Mesenchymal stem cell (in vitro differentiated cells and primary cell): ENCODE measurements around the gene SFMBT2.

ENCODE experiments used
- DNase-seq: peaks from one replicate; pipeline ENCODE4 v3.0.0-alpha.2; 2013
- H2AFZ ChIP-seq: one replicate; pipeline ENCODE4 v1.6.1; 2013; ENCODE audit warnings: low read depth, mild to moderate bottlenecking, control low read depth, inconsistent platforms, low read length, moderate library complexity
- H2AK5ac ChIP-seq: 2 replicates; pipeline ENCODE4 v1.6.1; 2013; ENCODE audit warnings: low read length, moderate library complexity, mild to moderate bottlenecking, inconsistent platforms; ENCODE audit not compliant: severe bottlenecking
- H2BK120ac ChIP-seq: one replicate; pipeline ENCODE4 v1.6.1; 2013; ENCODE audit warnings: low read depth, mild to moderate bottlenecking, inconsistent platforms, low read length, moderate library complexity
- H2BK12ac ChIP-seq, 2 experiments: one replicate each; pipeline ENCODE4 v1.6.1; 2013; ENCODE audit warnings: inconsistent platforms in 2 of 2, low read length in 2 of 2, mild to moderate bottlenecking in 2 of 2, moderate library complexity in 2 of 2, control low read depth in 1 of 2
- H2BK15ac ChIP-seq: one replicate; pipeline ENCODE4 v1.6.1; 2013; ENCODE audit warnings: mild to moderate bottlenecking, low read depth, inconsistent platforms; ENCODE audit not compliant: poor library complexity, severe bottlenecking
- H2BK5ac ChIP-seq: 2 replicates; pipeline ENCODE4 v1.6.1; 2013; ENCODE audit warnings: low read depth, mild to moderate bottlenecking, low read length, control low read depth, inconsistent platforms; ENCODE audit not compliant: poor library complexity, severe bottlenecking
- H3K14ac ChIP-seq, 2 experiments: one replicate each; pipeline ENCODE4 v1.6.1; 2013; ENCODE audit warnings: inconsistent platforms in 2 of 2, low read length in 2 of 2, control low read depth in 1 of 2, mild to moderate bottlenecking in 1 of 2, moderate library complexity in 1 of 2
- H3K18ac ChIP-seq, 2 experiments: one replicate each; pipeline ENCODE4 v1.6.1; 2013; ENCODE audit warnings: inconsistent platforms in 2 of 2, low read length in 2 of 2, control low read depth in 1 of 2, low read depth in 1 of 2, mild to moderate bottlenecking in 1 of 2
- H3K23ac ChIP-seq, 2 experiments: one replicate each; pipeline ENCODE4 v1.6.1; 2013; ENCODE audit warnings: inconsistent platforms in 2 of 2, low read length in 2 of 2, mild to moderate bottlenecking in 2 of 2, moderate library complexity in 2 of 2, control low read depth in 1 of 2
- H3K27ac ChIP-seq: 2 replicates; pipeline ENCODE4 v1.5.1; 2013; ENCODE audit warnings: mild to moderate bottlenecking, moderate library complexity, low read length, control low read depth, inconsistent platforms; ENCODE audit not compliant: poor library complexity, severe bottlenecking
- H3K27me3 ChIP-seq, 2 experiments: 2 replicates each; pipeline versions ENCODE4 v1.6.1 to v1.7.0; 2013; ENCODE audit warnings: low read length in 2 of 2, mild to moderate bottlenecking in 2 of 2, moderate library complexity in 2 of 2, control low read depth in 1 of 2, inconsistent platforms in 1 of 2; ENCODE audit not compliant: control insufficient read depth in 1 of 2, insufficient read depth in 1 of 2
- H3K36me3 ChIP-seq, 2 experiments: 2 replicates each; pipeline versions ENCODE4 v1.6.1 to v1.7.0; 2013; ENCODE audit warnings: low read length in 2 of 2, control low read depth in 1 of 2, inconsistent platforms in 1 of 2, low read depth in 1 of 2, mild to moderate bottlenecking in 1 of 2; ENCODE audit not compliant: insufficient read depth in 2 of 2, control insufficient read depth in 1 of 2
- H3K4ac ChIP-seq, 2 experiments: one replicate each; pipeline ENCODE4 v1.6.1; 2013; ENCODE audit warnings: inconsistent platforms in 2 of 2, low read length in 2 of 2, mild to moderate bottlenecking in 2 of 2, moderate library complexity in 2 of 2, control low read depth in 1 of 2, low read depth in 1 of 2
- H3K4me1 ChIP-seq: 2 replicates; pipeline ENCODE4 v1.6.1; 2013; ENCODE audit warnings: low read depth, low read length, control low read depth; ENCODE audit not compliant: control insufficient read depth, insufficient read depth
- H3K4me2 ChIP-seq: 2 replicates; pipeline ENCODE4 v1.6.1; 2013; ENCODE audit warnings: low read length, mild to moderate bottlenecking, inconsistent platforms; ENCODE audit not compliant: poor library complexity, severe bottlenecking
- H3K4me3 ChIP-seq, 2 experiments: 2 replicates each; pipeline versions ENCODE4 v1.5.1 to v1.7.0; 2013; ENCODE audit warnings: low read length in 2 of 2, mild to moderate bottlenecking in 2 of 2, control low read depth in 1 of 2, low read depth in 1 of 2; ENCODE audit not compliant: insufficient read depth in 1 of 2
- H3K79me1 ChIP-seq: replicated peaks from 2 replicates; pipeline ENCODE4 v1.6.1; 2013; ENCODE audit warnings: mild to moderate bottlenecking, control low read depth, low read length, inconsistent platforms; ENCODE audit not compliant: poor library complexity, severe bottlenecking
- H3K9ac ChIP-seq: 2 replicates; pipeline ENCODE4 v1.7.0; 2013; ENCODE audit warnings: mild to moderate bottlenecking, low read length, moderate library complexity
- H3K9me3 ChIP-seq: 2 replicates; pipeline ENCODE4 v1.7.0; 2013; ENCODE audit warnings: mild to moderate bottlenecking, low read length; ENCODE audit not compliant: control insufficient read depth
- H4K8ac ChIP-seq: one replicate; pipeline ENCODE4 v1.6.1; 2013; ENCODE audit warnings: inconsistent platforms, mild to moderate bottlenecking, low read length, moderate library complexity
- H4K91ac ChIP-seq: one replicate; pipeline ENCODE4 v1.6.1; 2013; ENCODE audit warnings: mild to moderate bottlenecking, low read length, inconsistent platforms
- WGBS: methylation state at CpG from one replicate; pipeline ENCODE4 v1.1.7; 2013; ENCODE audit warnings: mixed read lengths; 5-methylcytosine and 5-hydroxymethylcytosine counted together

SFMBT2 gene

DNA sequence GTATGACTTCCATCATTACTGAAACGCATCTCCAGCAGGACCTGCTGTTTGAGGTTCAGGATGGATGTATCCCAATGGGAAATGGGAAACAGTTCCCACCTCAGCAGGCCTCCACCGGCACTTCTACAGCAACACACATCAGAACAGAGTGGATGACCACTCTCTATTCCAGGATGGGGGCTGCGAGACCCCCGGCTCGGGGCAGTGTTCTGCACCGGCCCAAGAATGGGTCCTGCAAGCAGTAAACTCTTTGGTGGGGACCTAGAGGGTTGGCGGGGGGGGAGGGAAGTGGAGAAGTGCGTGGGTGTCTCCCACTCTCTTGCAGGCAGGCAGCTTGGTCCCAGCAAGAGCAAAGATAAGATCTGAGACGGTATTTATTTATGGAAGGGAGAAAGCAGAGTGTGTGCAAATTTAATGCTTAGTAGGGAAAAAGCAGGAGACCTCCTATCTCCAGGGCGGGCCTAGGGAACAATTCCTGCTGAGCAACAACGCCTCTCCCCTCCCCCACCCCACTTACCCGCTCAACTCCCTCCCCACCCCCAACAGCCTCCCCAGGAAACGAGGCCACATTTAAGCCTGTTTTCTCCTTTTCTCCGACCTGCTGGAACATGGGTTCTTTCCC, 4.0 kb downstream of the SFMBT2 start:
- H2AK5ac ChIP-seq, result no peak overlapping the region
- no peak overlapping the region for H3K23ac ChIP-seq
- peak overlapping the region; percentile 90 for H4K91ac ChIP-seq
- no peaks in the 10 kb centered on the region for H3K79me1 ChIP-seq
- H3K4me2 ChIP-seq, result no peak overlapping the region
- no peak overlapping the region for H2AFZ ChIP-seq
- peak; percentile 33 for DNase-seq
- no peak overlapping the region for H3K27ac ChIP-seq
- H3K9me3 ChIP-seq, result no peaks in the 10 kb centered on the region
- WGBS, result 36% methylated on average over 11 of the region's 14 CpGs
- peak overlapping the region; percentile 43 for H2BK120ac ChIP-seq
- H4K8ac ChIP-seq, result peak overlapping the region; percentile 90
- H3K4ac ChIP-seq, result peak overlapping the region in 1 of 2 experiments; percentile 93
- H2BK12ac ChIP-seq, result peak overlapping the region; percentile 40 to 75
- H3K4me3 ChIP-seq, result peak overlapping the region in 1 of 2 experiments; percentile 90
- H3K36me3 ChIP-seq, result no peaks in the 10 kb centered on the region
- peaks cover 32% of the 10 kb centered on the region for H3K4me1 ChIP-seq
- peak overlapping the region; percentile 70 to 82 for H3K18ac ChIP-seq
- no peak overlapping the region for H3K14ac ChIP-seq
- H2BK15ac ChIP-seq, result peak overlapping the region; percentile 93
- H3K27me3 ChIP-seq, result peaks cover 10 to 51% of the 10 kb centered on the region in 2 experiments
- H2BK5ac ChIP-seq, result no peak overlapping the region
- H3K9ac ChIP-seq, result peak overlapping the region; percentile 92

DNA sequence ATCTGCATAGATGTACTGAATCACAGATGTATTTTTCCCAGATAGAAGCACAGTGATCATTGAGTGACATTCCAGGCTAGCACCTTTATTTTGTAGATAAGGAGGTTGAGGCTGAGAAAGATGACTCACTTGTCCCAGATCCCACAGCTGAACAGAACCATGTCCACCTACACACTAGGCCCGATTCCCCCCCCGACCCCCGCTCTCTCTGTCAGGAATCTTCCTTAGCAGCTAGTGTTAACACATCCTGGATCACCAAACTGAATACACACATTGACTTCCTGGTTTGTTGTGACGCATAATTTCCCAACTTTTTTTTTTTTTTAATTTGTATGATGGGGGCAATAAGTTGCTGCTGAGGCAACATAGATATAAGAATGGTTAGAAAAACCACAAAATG, 5.2 kb downstream of the SFMBT2 start:
- WGBS, result 100% methylated on average over 1 of the region's 4 CpGs
- Histone ChIP-seq H3K23ac (no peak overlapping the region), H2BK5ac (no peak overlapping the region), H2BK12ac (no peak overlapping the region), H2AK5ac (no peak overlapping the region), H3K18ac (no peak overlapping the region), H3K9me3 (no peaks in the 10 kb centered on the region), H3K79me1 (no peaks in the 10 kb centered on the region), H3K36me3 (no peaks in the 10 kb centered on the region), H3K27ac (no peak overlapping the region), H3K4me2 (no peak overlapping the region), H4K8ac (no peak overlapping the region), H3K9ac (no peak overlapping the region), H3K4ac (no peak overlapping the region), H4K91ac (no peak overlapping the region), H2BK15ac (no peak overlapping the region), H3K14ac (no peak overlapping the region), H2BK120ac (no peak overlapping the region), H3K27me3 (peaks cover 6 to 41% of the 10 kb centered on the region in 2 experiments), H3K4me1 (peaks cover 24% of the 10 kb centered on the region), H2AFZ (no peak overlapping the region), H3K4me3 (no peak overlapping the region)
- DNase-seq, result peak; percentile 13

DNA sequence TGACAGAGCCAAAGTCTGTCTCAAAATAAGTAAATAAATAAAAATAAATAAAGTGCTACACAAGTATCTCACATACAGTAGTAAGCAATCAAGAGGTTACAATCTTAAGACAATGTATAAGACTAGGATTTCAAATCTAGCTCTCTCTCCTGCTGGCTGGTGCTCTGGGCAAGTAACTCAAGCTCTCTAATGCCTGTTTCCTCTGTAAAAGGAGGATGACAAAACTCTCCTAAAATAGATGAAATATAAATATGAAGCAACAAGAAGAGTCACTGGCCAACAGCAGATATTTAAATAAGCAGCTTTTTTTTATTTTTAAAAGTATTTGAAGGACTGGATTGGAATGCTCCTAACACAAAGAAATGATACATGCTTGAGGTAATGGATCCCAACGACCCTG, 7.2 kb downstream of the SFMBT2 start:
- DNase-seq, result no peak
- no peak overlapping the region for H3K18ac ChIP-seq

DNA sequence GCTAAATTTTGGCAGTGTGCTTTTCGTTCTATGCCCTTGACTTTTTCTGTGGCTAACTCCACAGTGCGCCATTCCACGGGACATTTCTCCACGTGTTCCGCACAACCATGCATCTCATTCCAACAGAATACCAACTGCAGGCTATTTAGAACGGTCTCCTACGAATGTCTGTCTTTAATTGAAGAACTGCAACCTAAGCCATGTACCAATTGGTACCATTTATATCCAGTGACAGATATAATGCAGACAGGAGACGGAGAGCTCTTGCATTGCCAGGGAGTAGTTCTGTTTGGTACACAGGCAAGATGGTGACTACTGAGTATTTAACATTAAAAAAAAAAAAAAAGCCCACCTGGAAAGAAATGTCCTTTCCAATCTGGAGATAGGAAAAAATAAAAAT, 9.1 kb downstream of the SFMBT2 start:
- Histone ChIP-seq H3K4me3 (no peak overlapping the region), H2AFZ (no peak overlapping the region), H3K9me3 (no peaks in the 10 kb centered on the region), H2BK120ac (no peak overlapping the region), H2BK12ac (no peak overlapping the region), H3K4me1 (no peaks in the 10 kb centered on the region), H3K14ac (no peak overlapping the region), H3K4me2 (no peak overlapping the region), H3K36me3 (no peaks in the 10 kb centered on the region), H4K8ac (no peak overlapping the region), H3K9ac (no peak overlapping the region), H3K23ac (no peak overlapping the region), H3K4ac (no peak overlapping the region), H3K18ac (no peak overlapping the region), H3K27me3 (peaks cover 0 to 5% of the 10 kb centered on the region in 2 experiments), H2BK5ac (no peak overlapping the region), H2AK5ac (no peak overlapping the region), H3K79me1 (no peaks in the 10 kb centered on the region), H3K27ac (no peak overlapping the region), H4K91ac (no peak overlapping the region), H2BK15ac (no peak overlapping the region)
- DNase-seq, result no peak
- 97% methylated on average over 7 of the region's 8 CpGs for WGBS

More for the DNA sequence above, 7.2 kb downstream of the SFMBT2 start:
- Histone ChIP-seq H3K23ac (no peak overlapping the region), H3K9me3 (no peaks in the 10 kb centered on the region), H3K9ac (no peak overlapping the region), H4K8ac (no peak overlapping the region), H3K4me3 (no peak overlapping the region), H3K4ac (no peak overlapping the region), H3K36me3 (no peaks in the 10 kb centered on the region), H3K14ac (no peak overlapping the region), H3K79me1 (no peaks in the 10 kb centered on the region), H3K27ac (no peak overlapping the region), H3K4me1 (peaks cover 11% of the 10 kb centered on the region), H2BK15ac (no peak overlapping the region), H2BK12ac (no peak overlapping the region), H4K91ac (no peak overlapping the region), H3K4me2 (no peak overlapping the region), H3K27me3 (peaks cover 0 to 23% of the 10 kb centered on the region in 2 experiments), H2AFZ (no peak overlapping the region), H2BK5ac (no peak overlapping the region), H2AK5ac (no peak overlapping the region), H2BK120ac (no peak overlapping the region)
- no CpG with 5 or more reads among the region's 1 CpG for WGBS
